ENCODE data around the gene SARM1. TPM values are rescaled to one million over a fixed set of nuclear protein-coding genes. Genes with fewer than 3 reads are reported as not detected.

Gene SARM1
- total and polyA plus RNA-seq, 9 of the 15 experiments (the other 6 are each of a cell fraction or from before 2014, with no cell fraction given), result 0.04 to 0.55 (median 0.11) TPM; not detected in 2

DNA sequence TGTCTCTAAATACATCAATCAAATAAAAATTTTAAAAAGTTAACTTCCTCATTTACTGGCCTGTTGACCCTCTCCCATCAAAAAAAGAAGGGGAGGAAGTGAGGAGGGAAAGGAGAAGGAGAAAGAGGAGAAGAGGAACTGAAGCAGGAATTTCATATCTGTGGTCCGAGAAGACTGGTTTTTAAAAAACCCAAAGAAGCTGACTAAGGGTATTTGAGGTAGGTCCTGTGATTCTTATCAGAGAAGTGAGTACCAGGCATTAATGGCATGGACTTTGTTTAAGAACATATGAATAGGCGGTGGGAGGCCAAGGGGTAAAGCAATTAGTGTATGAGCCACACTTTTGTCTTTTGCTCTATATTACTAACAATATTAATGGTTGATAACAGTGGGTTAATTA lies 32.5 kb downstream of the SARM1 start (continued):
- no peak for TF ChIP-seq ZNF398 (CRISPR knock-in tag; IDR thresholded peaks at IDR 0.05)
- TF ChIP-seq ZNF830 (CRISPR knock-in tag; IDR thresholded peaks at IDR 0.05), result no peak
- TF ChIP-seq U2AF2 (optimal IDR thresholded peaks at IDR 0.05; ENCODE audit: low read depth, low read length), result no peak
- no peak for TF ChIP-seq FOXP4 (CRISPR knock-in tag; IDR thresholded peaks at IDR 0.05; ENCODE audit: borderline replicate concordance)
- TF ChIP-seq LEF1 (IDR thresholded peaks at IDR 0.05), result no peak
- no peak for TF ChIP-seq ZNF668 (CRISPR knock-in tag; IDR thresholded peaks at IDR 0.05)
- TF ChIP-seq ZNF584 (CRISPR knock-in tag; IDR thresholded peaks at IDR 0.05; ENCODE audit: low read depth), result no peak
- no peak for TF ChIP-seq MIER1 (IDR thresholded peaks at IDR 0.05; ENCODE audit: low read depth)
- TF ChIP-seq ZNF507 (tag; conservative IDR thresholded peaks at IDR 0.05), result no peak
- no peak for TF ChIP-seq CBX3 (IDR thresholded peaks at IDR 0.05; ENCODE audit: borderline replicate concordance in 1 of 2, low read length in 2 of 2)
- no peak for TF ChIP-seq ELK3 (CRISPR knock-in tag; IDR thresholded peaks at IDR 0.05)
- no peak for TF ChIP-seq CTBP1 (IDR thresholded peaks at IDR 0.05; ENCODE audit: borderline replicate concordance)
- peak; percentile 88 for TF ChIP-seq ZNF316 (IDR thresholded peaks at IDR 0.05)
- TF ChIP-seq VEZF1 (CRISPR knock-in tag; IDR thresholded peaks at IDR 0.05), result no peak
- no peak for TF ChIP-seq KDM1A (IDR thresholded peaks at IDR 0.05)
- peak; percentile 77 for TF ChIP-seq C11orf30 (IDR thresholded peaks at IDR 0.05; ENCODE audit: low read depth)
- no peak for TF ChIP-seq ZNF551 (CRISPR knock-in tag; IDR thresholded peaks at IDR 0.05)
- TF ChIP-seq MAFK (IDR thresholded peaks at IDR 0.05; ENCODE audit: low read length), result peak; percentile 68

Data from K562 (cell line).